HG02938 (cell line): Measurements from ENCODE around the gene SREBF2.

Source experiments
- ATAC-seq: cut with Tn5 transposase; IDR thresholded peaks from one replicate; pipeline ENCODE4 v1.9.1; 2021; ENCODE audit warnings: mild to moderate bottlenecking, moderate library complexity; ENCODE audit not compliant: unreplicated experiment

Gene SREBF2

GRCh38 chr22:41906822-41907221, 73.9 kb downstream of the SREBF2 start:
- no peak for ATAC-seq

DNA sequence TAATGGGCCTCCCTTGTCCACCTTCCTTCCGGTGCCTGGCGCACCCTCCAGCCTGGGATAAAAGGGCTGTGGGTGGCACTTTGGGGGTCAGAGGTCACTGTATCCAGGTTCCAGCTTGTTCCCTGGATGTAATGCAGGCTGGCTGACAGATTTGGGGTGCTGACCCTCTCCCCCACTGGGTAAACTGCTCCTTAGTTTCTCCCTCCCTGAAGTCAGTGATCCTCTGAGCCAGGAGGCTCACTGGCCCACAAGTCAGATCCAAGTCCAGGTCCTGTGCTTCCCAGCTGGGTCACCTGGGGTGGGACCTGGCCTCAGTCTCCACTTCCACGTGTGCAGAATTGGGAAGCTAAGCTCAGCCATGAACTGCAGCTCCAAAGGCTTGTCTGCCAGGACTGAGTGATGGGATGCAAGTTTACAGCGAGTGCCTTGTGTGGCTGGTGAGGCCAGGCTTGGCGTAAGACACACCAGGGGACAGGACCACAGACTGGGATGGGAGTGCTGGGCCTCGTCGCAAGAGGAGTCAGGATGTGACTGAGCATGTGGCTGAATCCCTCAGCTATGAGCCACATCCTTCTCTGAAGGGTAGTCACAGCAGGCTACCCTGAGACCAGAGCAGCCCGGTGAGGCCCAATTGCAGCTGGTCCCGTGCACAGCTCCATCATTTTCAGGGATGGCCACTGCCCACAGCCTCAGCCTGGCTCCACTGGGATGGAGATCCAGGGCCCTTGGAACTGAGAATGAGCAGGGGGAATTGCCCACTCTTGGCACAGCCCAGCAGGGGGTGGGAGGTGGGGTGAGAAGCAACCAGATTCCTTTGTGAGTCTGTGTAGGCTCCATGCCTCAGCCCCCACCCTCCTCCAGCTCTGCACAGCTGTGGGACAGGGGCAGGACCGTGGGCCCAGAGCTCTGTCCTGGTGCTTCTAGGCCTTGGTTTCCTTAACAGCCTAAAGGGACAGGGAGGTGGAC, 74.8 kb downstream of the SREBF2 start:
- ATAC-seq: no peak

DNA sequence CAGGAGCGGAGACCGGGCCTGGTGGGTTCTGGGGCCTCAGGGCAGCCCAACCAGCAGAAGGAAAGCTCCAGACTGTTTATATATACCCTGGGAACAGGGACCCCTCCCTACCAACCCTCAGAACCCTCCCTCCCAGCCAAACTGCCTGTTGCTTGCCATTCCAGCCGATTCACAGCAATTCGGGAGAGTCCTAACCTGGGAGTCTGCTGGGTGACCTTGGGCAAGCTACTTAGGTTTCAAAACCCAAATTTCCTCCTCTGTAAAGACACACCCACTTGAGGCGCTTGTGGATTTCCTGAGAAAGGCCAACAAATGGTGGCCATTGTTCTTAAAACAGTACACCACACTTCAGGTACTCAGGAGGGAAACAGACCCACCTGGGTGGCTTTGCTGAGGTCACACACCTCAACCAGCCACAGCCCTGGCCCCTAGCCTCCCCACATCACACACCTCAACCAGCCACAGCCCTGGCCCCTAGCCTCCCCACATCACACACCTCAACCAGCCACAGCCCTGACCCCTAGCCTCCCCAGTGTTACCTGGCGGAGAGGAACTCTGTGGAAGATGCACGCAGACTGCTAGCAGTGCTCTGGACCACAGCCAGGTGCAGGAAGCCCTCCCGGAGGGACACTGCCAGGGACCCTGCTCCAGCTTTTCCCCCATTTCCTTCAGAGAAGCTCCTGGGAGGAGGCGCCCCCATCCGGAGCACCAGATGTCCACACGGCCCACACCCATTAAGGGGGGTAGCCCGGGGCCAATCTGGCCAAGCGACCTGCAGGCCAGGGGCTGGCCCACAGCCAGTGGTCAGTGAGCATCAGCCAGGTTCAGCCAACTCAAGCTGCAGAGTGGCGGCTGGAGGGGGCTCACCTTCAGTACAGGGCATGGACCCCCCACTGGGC, 75.8 kb downstream of the SREBF2 start:
- ATAC-seq: no peak

GRCh38 chr22:41909310-41910049, 76.6 kb downstream of the SREBF2 start:
- ATAC-seq: no peak

- ATAC-seq: no peak
Observed at GRCh38 chr22:41910050-41911000, 77.4 kb downstream of the SREBF2 start.

GRCh38 chr22:41911001-41911611, 78.2 kb downstream of the SREBF2 start:
- no peak for ATAC-seq

GRCh38 chr22:41912338-41913039, 79.6 kb downstream of the SREBF2 start:
- ATAC-seq: no peak

GRCh38 chr22:41913040-41913719, 80.3 kb downstream of the SREBF2 start:
- ATAC-seq: no peak

DNA sequence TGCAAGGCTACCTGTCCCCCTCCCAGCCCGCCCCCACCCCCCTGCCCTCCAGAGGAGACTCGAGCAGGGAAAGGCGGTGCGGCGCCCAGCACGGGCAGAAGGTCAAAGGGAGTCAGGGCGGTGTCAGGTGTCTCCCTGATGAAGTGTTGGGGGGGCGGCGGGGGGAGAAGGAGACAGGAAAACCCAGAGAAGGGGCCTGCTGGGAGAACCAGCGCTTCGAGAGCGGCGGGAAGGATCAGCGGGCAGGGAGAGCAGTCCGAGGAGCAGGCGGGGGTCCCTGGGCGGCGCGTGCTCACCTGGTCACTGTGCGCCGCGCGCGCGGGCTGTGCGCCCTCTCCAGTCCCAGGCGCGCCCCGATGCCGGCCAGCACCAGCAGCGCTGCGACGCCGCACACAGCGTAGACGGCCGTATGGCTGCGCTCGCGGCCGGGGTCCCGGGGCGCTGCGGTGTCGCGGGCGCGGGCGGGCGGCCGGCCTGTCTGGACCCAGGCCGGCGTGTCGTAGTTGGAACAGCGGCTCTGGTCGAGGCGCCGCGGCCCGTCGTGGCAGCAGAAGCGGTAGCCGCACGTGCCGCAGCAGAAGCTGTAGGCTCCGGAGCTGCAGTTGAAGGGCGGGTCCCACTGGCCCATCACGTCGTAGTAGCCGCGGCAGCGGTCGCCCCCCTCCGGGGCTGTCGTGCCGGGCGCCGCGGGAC, 81.1 kb downstream of the SREBF2 start:
- ATAC-seq: no peak

GRCh38 chr22:41914611-41915034, 81.7 kb downstream of the SREBF2 start:
- no peak for ATAC-seq

GRCh38 chr22:41915035-41915785, 82.3 kb downstream of the SREBF2 start, which contains the start of gene SHISA8:
Gene SHISA8, minus strand, starts transcription at chr22:41915074. Its CDS starts 407 bp downstream, at chr22:41914667.
- ATAC-seq: no peak

DNA sequence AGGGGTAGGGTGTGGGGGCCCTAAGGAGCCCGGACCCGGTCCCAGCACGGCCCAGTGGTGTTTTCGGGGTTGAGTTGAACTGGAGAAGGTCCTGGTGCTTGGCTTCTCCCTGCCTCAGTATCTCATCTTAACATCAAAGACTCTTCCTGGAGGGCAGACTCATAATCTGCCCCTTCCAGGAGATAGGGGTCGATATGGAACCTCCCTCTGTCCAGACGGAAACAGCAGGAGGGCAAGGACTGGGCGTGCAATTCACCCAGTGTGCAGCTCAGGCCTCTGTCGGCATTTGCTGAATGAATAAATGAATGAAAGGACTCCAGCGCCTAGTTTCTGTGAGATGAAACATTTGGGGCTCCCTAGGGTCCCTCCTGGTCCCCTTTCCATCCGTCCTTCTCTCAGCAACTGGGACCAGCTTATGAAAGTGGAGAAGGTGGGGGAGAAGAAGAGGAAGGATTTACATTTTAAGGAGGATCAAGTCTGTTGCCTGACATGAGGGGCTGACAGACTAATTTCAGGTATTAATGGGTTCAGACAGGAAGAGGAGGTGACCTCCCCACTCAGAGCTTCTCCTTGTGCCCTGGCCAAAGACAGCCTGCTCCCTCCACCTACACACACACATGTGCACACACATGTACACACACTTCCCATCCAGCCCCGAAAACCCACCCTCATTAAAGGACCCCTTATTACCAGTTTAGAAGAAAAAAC, 83.0 kb downstream of the SREBF2 start:
- no peak for ATAC-seq

DNA sequence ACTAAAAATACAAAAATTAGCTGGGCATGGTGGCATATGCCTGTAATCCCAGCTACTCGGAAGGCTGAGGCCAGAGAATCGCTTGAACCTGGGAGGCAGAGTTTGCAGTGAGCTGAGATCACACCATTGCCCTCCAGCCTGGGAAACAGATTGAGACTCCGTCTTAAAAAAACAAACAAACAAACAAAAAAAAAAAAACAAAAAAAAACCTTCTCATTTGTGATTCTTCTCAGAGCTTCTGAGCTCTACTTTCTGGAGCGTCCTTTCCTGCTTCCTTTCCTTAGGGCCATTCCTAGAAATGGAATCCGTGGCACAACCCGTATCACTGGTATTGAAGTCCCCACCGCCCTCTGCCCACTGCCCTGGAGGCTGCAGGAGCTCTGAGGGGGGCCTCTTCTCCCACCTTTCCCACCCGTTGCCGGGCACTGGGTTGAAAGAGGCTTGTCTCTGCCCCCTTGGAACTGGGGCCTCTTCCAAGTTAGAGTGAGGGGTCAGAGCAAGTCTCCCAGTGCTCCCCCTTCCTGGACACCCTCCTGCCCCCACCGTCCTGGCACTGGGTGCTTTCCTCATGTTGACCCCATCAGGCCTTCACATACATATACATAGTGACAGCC, 83.9 kb downstream of the SREBF2 start:
- no peak for ATAC-seq

DNA sequence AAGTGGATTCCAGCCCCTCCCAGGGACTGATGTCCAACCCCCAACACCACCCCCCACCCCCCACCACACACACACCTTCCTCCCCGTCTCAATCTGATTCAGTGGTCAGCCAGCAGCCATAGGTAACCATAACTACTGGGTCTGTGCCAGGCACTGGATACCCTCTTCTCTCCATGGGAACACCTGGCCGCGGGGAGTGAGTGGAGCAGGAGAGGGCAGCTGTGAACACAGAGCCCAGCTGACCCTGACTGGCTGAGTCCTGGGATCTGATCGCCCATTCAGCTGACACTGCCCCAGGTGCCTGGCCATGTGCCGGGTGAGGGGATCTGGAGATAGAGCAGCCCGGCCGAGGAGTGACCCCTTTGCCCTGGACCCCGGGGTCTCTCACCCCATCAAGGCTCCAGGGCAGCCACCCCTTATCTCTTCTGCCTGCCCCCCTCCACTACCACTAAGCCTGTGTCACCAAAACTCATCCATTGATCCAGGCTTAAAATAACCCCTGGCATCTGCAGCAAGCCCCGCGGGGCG, 84.5 kb downstream of the SREBF2 start:
- ATAC-seq: no peak
